GM21367 (cell line): ENCODE results near the gene VWA5B1.
"Not testable (repeated sequence)": the region's sequence is repeated elsewhere in the genome, so short reads cannot be mapped to it uniquely, and the experiment has no call there.

Experiments
- ATAC-seq: cut with Tn5 transposase; IDR thresholded peaks from one replicate; pipeline ENCODE4 v1.9.1; 2021; ENCODE audit not compliant: unreplicated experiment

The VWA5B1 gene

DNA sequence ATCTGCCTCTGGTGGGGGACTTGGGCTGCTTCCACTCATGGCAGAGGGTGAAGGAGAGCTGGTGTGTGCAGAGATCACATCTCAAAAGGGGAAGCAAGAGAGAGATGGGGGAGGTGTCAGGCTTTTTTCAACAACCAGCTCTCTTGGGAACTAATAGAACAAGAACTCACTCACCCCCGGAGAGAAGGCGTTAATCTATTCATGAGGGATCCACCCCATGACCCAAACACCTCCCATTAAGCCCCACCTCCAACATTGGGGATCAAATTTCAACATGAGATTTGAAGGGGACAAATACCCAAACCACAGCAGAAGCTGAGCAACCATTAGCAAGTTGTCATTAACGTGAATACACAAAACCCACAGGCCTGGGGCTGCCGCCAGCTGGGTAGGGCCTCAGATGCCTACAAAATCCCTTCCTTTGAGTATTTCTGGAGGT, 12.0 kb upstream of the VWA5B1 start:
- ATAC-seq, result no peak

DNA sequence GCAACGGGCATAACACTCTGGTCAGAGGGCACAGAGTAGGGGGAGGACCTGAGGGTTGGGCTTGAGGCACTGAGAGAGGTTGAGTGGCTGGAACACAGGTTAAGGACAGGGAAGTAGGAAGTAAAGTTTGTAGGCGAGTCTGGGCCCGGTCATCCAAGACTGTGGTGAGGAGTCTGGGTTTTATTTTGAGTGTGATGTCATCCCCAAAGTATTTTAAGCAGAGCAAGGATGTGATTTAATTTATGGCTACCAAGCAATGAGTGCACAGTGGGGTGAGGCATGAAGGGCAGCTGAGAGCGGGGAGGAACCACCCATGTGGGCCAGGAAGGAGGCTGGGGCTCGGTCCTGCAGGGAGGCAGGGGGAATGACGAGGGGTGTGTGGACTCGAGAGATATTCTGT, 11.2 kb upstream of the VWA5B1 start:
- no peak for ATAC-seq

DNA sequence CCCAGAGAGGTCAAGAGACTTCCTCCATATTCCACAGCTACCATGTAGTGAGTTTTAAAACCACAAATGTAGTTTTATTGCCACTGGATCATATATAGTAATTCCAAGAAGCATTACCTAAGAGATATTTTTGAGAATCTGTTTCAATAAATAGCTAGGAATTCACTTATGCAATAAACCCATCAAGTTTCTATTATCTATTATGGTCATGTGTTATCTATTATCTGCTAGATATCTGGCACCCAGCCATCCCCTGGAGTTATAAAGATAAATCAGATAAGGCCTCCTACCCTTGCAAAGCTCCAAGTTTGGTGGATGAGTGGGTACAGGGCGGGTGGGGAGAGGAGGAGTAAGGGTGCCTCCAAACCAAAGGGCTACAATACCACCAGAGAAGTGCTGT, 10.3 kb upstream of the VWA5B1 start:
- ATAC-seq, result no peak

DNA sequence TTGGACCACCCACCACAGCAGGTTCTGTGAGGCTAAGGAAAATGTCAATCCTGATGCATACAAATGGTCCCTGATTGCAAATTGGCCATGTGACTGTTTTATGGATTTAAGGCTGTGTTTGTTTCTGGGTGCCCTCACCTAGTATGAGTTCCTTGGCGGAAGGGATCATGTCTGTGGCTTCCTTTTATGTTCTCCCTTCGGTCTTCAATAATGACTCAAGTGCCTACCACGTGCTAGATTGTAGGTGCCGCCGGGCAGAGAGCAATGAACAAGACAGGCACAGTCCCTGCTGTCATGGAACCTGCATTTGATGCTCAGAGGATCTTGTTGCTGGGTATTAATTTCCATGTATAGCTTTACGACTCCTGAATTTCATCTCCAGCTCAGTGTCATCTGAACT, 9.8 kb upstream of the VWA5B1 start:
- no peak for ATAC-seq

DNA sequence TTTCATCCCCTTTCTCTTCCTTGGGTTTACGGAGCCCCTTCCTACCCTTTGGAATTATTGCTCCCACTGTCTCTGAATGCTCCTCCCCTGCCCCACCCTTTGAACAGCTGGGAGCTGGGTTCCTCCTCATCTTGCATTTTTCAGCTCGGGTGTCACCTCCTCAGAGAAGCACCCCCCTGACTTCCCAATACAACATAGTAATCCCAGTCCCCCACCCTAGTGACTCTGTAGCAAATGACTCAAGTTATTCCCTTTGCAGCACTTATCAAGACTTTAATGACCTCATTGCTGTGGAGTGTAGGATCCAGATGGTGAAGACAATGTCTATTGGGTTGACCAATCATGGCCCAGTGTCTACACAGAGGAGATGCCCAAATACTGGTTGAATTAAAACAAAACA, 8.9 kb upstream of the VWA5B1 start:
- ATAC-seq, result no peak

DNA sequence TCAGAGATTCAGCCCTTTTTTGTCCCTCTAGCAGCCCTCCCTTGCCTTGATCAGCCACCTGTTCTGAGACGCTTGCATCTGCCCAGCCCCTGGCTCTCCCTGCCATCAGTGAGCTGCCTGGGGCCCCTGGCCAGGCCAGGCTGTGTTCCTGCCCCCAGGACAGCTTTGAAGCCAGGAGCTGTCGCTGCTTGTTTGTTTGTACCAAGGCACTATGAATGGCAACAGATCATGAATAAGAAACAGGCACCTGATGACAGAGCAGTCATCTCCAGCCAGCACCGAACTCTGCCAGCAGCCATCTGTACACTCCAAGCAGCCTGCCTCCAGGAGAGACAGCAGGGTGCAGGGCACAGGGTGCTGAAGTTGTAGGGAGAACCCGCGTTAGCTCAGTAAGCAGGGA, 8.1 kb upstream of the VWA5B1 start:
- no peak for ATAC-seq

DNA sequence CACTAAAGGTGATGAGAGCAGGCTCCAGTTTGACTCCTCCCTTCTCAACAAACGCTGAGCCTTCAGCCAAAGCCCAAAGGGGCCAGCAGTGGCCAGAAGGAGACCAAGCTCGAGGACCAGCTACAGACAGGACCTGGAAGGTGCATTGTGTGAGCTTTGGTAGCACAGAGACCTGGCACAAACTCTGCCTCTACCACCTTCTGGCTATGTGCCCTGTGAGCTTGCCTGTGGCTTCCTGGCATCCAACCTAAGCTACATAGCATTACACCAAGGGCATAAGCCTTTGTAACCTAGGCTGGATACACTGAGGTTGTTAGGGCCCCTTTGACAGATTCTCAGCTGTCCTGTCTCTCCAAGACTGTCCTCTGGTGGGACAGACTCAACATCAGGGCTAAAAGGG, 6.6 kb upstream of the VWA5B1 start:
- ATAC-seq, result no peak

DNA sequence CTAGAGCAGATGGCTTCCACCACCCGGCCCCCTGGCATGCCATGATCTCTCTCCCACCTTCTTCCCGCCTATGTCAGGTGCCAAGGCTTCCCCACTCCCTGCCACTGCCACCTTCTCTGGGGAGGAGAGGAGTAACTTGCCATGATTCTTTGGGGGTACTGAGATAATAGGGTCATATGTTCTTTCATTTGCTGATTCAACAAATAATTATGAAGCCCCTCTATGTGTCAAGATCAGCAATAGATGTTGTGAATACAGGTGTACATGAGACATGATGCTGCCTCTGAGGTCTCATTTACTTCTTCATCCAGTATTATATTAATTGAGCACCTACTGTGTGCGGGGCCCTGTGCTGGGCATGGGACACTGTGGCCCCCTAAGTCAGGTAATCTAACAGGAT, 6.0 kb upstream of the VWA5B1 start:
- ATAC-seq, result no peak

DNA sequence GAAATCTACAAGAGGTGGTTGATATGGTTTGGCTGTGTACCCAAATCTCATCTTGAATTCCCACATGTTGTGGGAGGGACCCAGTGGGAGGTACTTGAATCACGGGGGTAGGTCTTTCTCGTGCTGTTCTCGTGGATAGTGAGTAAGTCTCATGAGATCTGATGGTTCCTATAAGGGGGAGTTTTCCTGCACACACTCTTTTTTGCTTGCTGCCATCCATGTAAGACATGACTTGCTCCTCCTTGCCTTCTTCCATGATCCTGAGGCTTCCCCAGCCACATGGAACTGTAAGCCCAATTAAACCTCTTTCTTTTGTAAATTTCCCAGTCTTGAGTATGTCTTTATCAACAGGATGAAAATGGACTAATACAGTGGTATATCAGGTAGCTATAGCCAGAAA, 5.2 kb upstream of the VWA5B1 start:
- no peak for ATAC-seq

DNA sequence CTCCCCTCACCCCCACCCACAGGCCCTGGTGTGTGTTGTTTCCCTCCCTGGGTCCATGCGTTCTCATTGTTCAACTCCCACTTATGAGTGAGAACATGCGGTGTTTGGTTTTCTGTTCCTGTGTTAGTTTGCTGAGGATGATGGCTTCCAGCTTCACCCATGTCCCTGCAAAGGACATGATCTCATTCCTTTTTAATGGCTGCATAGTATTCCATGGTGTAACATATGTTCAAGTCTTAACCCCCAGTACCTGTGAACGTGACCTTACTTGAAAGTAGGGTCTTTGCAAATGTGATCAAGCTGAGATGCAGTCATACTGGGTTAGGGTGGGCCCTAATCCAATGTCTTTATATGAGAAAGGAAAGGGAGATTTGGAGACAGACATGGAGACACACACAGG, 3.0 kb upstream of the VWA5B1 start:
- ATAC-seq, result not testable (repeated sequence)

DNA sequence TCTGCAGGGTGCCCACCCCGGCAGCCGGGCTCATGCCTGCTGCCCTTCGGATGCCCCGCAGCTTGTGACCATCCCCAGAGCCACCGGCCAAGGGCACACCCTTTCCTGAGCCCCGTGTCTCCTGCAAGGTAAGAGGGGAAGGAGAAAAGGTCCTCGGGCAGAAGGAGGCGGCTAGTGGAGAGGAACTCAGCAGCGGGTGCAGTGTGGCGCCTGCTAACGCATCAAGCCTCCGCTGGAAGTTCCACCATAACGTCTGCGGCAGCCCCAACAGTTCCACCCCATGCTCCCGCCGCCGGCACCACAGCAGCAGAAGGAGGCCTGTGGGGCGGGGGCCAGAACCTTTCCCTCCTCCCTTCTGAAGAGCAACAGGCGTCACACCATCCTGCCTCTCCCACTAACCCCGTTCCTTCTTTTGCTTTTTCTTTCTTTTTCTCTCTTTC, 990 bp downstream of the VWA5B1 start:
- ATAC-seq, result no peak

DNA sequence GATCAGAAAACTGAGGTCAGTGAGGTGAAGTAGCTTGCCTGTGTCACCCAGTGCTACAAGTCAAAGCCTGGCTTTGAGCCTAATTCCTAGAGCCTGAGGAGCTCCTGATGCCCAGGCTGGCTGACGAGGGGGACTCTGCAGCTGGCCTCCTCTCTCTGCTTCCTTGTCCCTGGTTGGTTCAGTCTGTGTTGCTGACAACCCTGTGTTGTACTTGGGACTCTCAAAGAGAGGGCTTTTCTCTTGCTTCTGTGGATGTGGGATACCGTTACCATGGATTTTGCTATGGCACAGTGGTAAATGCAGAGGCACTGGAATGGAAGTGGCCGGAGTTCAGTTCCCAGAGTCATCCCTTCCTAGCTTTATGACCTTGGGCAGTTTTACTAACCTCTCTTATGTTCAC, 8.0 kb downstream of the VWA5B1 start:
- no peak for ATAC-seq

DNA sequence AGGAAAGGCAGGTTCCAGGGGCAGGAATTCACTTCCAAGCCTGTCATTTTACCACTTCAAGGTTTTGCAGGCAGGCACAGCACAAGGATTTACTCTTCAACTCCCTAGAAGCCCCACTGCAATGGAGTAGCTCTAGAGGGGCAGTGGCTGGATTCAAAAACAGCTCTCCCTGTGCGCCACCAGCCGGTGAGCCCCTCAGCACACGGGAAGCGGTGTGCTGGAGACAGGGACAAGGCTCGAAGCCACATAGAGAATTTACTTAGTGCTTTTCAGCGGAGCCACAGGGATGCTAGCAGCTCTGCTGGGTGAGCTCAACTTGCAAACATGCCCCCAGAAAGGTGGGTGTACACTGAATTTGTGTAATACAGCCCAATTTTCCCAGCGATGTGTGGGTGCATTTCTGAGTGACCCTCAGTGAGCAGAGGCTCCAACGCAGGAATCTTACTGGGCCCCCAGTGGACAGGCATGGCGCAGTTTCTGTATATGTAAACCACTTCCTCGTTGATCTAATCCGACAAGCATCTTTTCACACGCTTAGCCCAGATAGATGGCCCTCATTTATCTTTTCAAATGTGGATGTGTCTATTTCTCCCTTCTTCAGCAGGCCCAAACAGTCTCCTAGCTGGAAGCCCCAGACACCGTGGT, 10.9 kb downstream of the VWA5B1 start:
- no peak for ATAC-seq

DNA sequence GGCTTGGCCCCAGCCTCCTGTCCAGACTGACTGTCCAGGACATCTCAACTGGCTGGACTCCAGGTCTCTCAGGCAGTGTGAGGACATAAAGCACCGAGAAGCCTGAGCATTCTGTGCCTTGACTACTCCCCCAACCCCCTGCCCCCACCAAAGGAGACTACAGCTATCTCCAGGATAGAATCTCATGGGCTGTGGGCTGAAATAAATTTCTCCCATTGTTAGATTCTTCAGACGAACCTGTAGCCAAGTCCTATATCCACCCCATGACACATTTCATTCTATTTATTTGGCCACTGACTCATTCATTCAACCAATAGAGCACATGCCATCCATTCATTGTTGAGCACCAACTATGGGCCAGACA, 11.4 kb downstream of the VWA5B1 start:
- ATAC-seq, result no peak

DNA sequence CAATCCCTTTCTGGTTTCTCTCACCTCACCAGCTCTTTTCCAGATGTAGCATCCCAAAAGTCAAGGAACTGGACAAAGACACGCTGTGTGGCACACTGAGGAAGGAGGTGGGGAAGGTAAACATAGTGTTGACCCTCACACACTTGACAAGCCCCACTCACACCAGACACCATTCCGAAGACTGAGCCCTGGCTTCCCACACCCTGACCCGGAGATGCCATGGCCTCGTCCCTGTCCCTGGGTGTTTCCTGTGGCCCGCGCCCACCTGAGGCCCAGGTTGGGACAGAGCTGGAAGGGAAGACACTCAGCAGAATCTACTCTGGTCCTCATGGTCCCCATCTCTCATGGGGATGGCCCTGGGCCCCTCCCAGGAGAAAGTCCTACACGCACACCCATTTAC, 16.4 kb downstream of the VWA5B1 start:
- ATAC-seq, result no peak

DNA sequence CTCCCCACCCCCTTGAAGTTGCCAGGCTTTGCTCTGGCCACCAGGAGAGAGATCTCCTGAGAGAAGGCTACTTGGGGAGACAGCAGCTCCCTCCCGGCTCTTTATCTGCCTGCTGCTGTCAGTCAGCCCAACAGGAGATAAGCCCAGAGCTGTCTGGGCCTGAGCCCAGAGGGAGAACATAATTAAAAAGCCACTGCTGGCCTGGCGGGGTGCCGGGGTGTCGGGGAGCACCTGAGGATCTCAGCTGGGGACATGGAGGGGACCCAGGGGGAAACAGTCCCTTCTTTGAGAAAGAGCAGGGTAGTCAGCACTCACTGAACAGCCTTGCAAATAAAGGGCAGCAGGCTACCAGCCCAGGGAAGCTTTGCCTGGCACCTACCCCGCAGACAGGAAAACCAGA, 17.9 kb downstream of the VWA5B1 start:
- no peak for ATAC-seq

DNA sequence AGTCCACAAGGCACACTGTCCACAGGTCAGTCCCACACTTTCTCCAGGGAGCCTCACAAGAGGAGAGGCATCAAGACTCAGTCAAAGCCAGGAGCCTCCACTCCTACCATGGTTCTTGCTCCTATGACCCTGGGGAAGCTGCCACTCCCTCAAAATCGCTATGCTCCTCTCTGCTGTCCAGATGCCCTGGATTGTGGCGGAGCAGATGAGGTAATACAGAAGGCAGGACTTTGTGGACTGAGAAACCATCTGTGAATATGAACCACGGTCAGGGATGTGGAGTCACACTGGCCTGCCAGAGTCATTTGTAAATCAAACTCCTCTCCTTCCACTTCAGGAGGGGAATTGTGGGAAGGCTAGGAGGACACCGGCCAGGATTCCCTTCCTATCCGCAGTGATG, 20.6 kb downstream of the VWA5B1 start:
- no peak for ATAC-seq

DNA sequence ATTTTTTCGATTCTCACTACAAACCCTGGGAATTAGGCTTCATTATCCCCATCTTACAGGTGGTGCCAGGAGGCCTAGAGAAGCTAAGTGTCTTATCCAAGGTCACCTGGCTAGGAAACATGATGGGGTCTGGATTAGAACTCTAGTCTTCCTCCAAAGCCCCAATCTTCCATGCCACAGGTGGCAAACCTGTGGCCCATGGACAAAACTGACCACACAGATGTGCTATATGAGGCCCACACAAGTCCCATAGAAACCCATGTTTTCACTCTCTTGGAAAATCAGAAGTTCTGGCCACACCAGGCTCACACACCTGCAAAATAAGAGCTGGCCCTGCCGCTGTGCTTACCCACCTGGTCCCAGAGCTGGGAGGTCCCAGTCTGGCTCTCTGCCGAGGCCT, 21.6 kb downstream of the VWA5B1 start:
- ATAC-seq, result no peak

DNA sequence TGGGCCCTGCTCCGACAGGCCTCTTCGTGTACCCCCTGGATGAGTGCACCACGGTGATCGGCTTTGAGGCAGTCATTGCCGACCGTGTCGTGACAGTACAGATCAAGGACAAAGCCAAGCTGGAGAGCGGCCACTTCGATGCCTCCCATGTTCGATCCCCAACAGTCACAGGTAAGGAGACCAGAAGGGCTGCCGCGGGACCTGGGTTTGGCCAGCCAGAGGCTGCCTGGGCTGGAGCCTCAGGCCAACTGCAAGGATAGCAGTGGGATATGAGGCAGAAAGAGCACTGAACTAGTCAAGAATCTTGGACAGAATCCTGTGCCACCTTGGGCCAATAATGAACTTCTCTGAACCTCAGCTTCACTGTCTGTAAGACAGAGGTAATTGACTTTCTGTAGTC, 22.1 kb downstream of the VWA5B1 start:
- ATAC-seq, result no peak

DNA sequence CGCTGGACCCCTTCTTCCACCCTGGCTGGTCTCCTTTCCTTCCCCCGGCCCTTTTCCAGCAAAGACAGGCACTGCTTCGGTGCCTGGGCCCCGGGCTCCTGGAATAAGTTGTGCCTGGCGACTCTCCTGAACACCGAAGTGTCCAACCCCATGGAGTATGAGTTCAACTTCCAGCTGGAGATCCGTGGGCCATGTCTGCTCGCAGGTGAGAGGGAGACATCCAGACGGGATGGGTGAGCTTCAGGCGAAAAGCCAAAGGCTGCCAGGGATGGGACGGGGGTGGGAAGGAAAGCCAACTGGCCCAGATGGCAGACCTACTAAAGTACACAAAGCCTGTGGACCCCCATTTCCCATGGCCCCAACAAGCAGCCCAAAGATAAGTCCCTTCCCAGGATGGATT, 26.8 kb downstream of the VWA5B1 start:
- no peak for ATAC-seq

DNA sequence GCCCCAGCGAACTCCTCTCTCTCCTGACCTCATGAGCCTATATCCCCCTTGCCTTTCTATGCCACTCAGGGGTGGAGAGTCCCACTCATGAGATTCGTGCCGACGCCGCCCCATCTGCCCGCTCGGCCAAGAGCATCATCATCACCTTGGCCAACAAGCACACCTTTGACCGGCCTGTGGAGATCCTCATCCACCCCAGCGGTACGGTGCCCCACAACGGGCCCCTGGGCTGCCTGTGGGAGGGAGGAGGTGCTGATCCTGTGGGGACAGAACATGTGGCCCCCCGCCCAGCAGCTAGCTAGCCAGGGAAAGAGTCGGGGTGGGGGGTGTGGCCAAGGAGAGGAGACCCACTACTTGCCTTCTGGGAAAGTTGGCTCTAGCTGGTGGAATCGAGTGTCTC, 27.8 kb downstream of the VWA5B1 start:
- ATAC-seq, result no peak

DNA sequence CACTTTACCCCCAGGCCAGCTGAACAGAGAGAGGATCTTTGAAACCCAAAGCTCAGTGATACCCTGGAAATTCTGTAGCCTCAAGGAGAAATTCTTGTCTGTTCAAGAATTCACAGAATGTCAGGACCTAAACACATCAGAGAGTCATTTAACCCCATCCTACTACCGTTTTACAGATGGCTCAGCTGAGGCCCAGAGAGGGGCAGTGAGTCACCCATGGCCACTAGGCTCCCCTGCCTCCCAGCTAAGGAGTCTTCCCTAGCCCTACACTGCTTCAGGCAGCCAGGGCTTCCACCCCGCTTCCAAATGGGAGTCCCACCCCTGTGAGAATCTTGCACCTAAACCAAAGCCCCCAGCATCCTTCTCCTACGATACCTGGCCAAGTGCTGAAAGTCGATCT, 28.3 kb downstream of the VWA5B1 start:
- ATAC-seq, result no peak

DNA sequence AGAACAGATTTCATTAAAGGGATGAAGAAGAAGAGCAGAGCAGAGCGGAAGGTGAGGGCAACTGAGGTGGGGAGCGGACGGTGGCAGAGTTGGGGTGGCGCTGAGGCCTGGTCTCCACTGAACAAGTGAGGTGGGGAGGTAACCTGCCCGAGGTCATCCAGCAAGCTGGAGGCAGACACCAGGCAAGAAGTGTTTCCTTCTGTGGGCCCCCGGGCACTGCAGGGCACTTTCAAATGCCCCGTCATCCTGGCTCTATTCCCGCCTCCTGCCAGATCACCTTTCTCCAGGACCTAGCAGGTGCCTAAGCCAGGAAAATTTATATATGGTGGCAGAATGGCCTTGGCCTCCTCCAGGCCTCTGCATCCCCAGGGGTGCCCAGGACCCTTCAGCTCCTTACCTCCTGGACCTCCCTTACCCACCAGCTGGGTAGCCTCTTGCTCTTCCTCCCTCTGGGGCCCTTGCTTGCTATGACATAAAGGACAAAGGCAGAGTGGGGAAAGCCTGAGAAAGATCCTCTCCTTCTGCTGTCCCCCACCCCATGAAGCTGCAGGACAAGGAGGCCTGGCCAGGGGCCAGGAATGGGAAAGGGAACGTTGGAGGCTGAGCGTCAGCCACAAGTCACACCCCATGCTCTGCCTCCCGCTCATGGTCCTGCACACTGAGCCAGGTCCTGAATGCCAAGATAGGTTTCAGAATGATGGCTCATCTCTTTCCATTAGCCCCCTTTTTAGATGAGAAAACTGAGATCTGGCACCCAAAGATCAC, 29.0 kb downstream of the VWA5B1 start:
- ATAC-seq, result no peak
